ENCODE data around the gene FLCN. TPM values are rescaled to one million over a fixed set of nuclear protein-coding genes. Genes with fewer than 3 reads are reported as not detected.
"Not testable (repeated sequence)": the region's sequence is repeated elsewhere in the genome, so short reads cannot be mapped to it uniquely, and the experiment has no call there.

The FLCN gene
- total RNA-seq, 1 donor from 2014 or later: 106 TPM

DNA sequence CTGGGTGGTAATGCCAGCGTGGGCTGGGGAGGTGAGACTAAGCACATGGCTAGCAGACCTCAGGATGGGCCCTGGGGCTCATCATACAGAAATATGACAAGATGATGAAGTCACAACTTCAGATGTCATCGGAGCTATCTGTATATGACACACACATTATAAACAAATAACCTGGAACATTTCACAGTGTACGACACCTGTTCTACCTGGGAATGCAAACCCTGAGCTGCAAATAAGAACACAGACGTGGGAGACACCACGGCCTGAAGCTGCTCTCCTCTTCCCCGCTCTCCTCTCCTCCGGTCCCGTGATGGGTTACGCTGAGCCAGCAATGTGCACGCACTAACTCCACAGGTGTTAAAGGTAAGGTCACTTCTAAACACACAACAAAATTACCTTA lies 35.7 kb downstream of the FLCN start:
- peaks cover 33% of the 10 kb centered on the region for H3K4me1 ChIP-seq
- TF ChIP-seq CTCF (IDR thresholded peaks at IDR 0.05): no peak
- no peaks in the 10 kb centered on the region for H3K9me3 ChIP-seq
- ATAC-seq (no peak), DNase-seq (no peak)
- intact Hi-C loops (cut with DNase I): no loop called here
- no peaks in the 10 kb centered on the region for H3K27me3 ChIP-seq
- H3K36me3 ChIP-seq: peaks cover 10% of the 10 kb centered on the region
- H3K4me3 ChIP-seq: no peak overlapping the region
- peak overlapping the region; percentile 19 for H3K27ac ChIP-seq

- no peak for TF ChIP-seq CTCF (IDR thresholded peaks at IDR 0.05)
- Histone ChIP-seq H3K27me3 (no peaks in the 10 kb centered on the region), H3K9me3 (no peaks in the 10 kb centered on the region), H3K4me1 (peaks cover 31% of the 10 kb centered on the region), H3K27ac (peak overlapping the region; percentile 36), H3K36me3 (peaks cover 10% of the 10 kb centered on the region), H3K4me3 (no peak overlapping the region)
- DNase-seq (no peak), ATAC-seq (no peak)
- intact Hi-C loops (cut with DNase I): no loop called here
These were observed 36.1 kb downstream of the FLCN start for GRCh38 chr17:17200831-17201230.

- DNase-seq (no peak), ATAC-seq (no peak)
- Histone ChIP-seq H3K4me1 (peaks cover 26% of the 10 kb centered on the region), H3K27ac (peak overlapping the region; percentile 36), H3K36me3 (peaks cover 10% of the 10 kb centered on the region), H3K4me3 (no peak overlapping the region), H3K9me3 (no peaks in the 10 kb centered on the region), H3K27me3 (no peaks in the 10 kb centered on the region)
- no peak for TF ChIP-seq CTCF (IDR thresholded peaks at IDR 0.05)
- intact Hi-C loops (cut with DNase I): no loop called here
These were observed 36.7 kb downstream of the FLCN start for GRCh38 chr17:17200311-17200710.

GRCh38 chr17:17198281-17198680 lies 38.7 kb downstream of the FLCN start:
- TF ChIP-seq CTCF (IDR thresholded peaks at IDR 0.05): no peak
- Histone ChIP-seq H3K4me1 (peaks cover 6% of the 10 kb centered on the region), H3K4me3 (no peak overlapping the region), H3K9me3 (no peaks in the 10 kb centered on the region), H3K27ac (no peak overlapping the region), H3K36me3 (peaks cover 10% of the 10 kb centered on the region), H3K27me3 (no peaks in the 10 kb centered on the region)
- intact Hi-C loops (cut with DNase I): no loop called here
- DNase-seq: no peak
- ATAC-seq: no peak

DNA sequence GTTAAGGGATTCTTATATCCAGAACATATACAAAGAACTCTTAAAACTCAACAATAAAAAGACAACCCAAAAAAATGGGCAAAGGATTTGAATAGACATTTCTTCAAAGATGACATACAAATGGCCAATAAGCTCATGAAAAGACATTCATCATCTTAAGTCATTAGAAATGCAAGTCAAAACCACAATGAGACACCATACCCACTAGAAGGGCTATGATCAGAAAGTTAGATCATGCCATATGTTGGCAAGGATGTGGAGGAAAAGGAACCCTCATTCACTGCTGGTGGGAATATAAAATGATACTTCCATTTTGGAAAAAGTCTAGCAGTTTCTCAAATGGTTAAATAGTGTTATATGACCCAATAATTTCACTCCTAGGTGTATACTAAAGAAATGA lies 40.2 kb downstream of the FLCN start:
- intact Hi-C loops (cut with DNase I): no loop called here
- no peak overlapping the region for H3K27ac ChIP-seq
- DNase-seq: no peak
- TF ChIP-seq CTCF (IDR thresholded peaks at IDR 0.05): no peak
- no peaks in the 10 kb centered on the region for H3K36me3 ChIP-seq
- H3K4me1 ChIP-seq: peaks cover 6% of the 10 kb centered on the region
- H3K4me3 ChIP-seq: no peak overlapping the region
- ATAC-seq: no peak
- H3K27me3 ChIP-seq: no peaks in the 10 kb centered on the region
- H3K9me3 ChIP-seq: no peaks in the 10 kb centered on the region

GRCh38 chr17:17195466-17195865 lies 41.5 kb downstream of the FLCN start:
- H3K9me3 ChIP-seq; H3K27ac ChIP-seq; DNase-seq; H3K4me1 ChIP-seq; H3K4me3 ChIP-seq; ATAC-seq; H3K36me3 ChIP-seq; intact Hi-C loops (cut with DNase I); H3K27me3 ChIP-seq: not testable (repeated sequence)
